Thoracic aorta (tissue), 2 donors: ENCODE results near the gene TCFL5. TPM values are rescaled to one million over a fixed set of nuclear protein-coding genes. Genes with fewer than 3 reads are reported as not detected.

Source experiments
- ATAC-seq: fragments of 150-250 bp; one replicate; pipeline ENCODE4 v1.8.0; 2017; ENCODE audit warnings: low read depth; ENCODE audit not compliant: insufficient number of reproducible peaks, low FRiP score
- DNase-seq: peaks from one replicate; pipeline ENCODE4 v3.0.0-alpha.2; 2020; ENCODE audit warnings: low spot score
- H3K27ac ChIP-seq, 2 donors: fragments of 200-600 bp; sonication (generic); 1 replicate in 1 of 2; 2 replicates in 1 of 2; pipeline ENCODE4 v1.5.1; 2016; ENCODE audit warnings: mild to moderate bottlenecking in 2 of 2, moderate library complexity in 2 of 2
- H3K27me3 ChIP-seq: fragments of 200-600 bp; sonication (generic); replicated peaks from 2 replicates; pipeline ENCODE4 v1.6.0; 2016; ENCODE audit warnings: mild to moderate bottlenecking; ENCODE audit not compliant: insufficient read depth
- H3K36me3 ChIP-seq: fragments of 200-600 bp; sonication (generic); one replicate; pipeline ENCODE4 v1.5.1; 2016
- H3K4me1 ChIP-seq, 2 donors: fragments of 200-600 bp; sonication (generic); 1 replicate in 1 of 2; 2 replicates in 1 of 2; pipeline versions ENCODE4 v1.5.1 to v1.6.0; 2016; ENCODE audit warnings: low read depth in 2 of 2, mild to moderate bottlenecking in 1 of 2; ENCODE audit not compliant: control insufficient read depth in 1 of 2
- H3K4me3 ChIP-seq: fragments of 200-600 bp; sonication (generic); 2 replicates; pipeline ENCODE4 v1.5.1; 2016; ENCODE audit warnings: mild to moderate bottlenecking
- H3K9me3 ChIP-seq: fragments of 200-600 bp; sonication (generic); 2 replicates; pipeline ENCODE4 v1.5.1; 2016
- CTCF ChIP-seq: fragments of 200-600 bp; sonication (generic); IDR thresholded peaks from one replicate; pipeline ENCODE4 v1.5.1; 2019; ENCODE audit warnings: antibody characterized with exemption
- total RNA-seq, 2 donors: library from RNA; depleted of rRNA; stranded (reverse); fragments of >200 nt; gene quantifications; one replicate each; pipeline versions ENCODE4 v1.1.0 to v1.2.3, GENCODE V29; 2016

TCFL5 gene
- total RNA-seq, 2 donors from 2014 or later = 3.8 to 6.2 TPM

- TF ChIP-seq CTCF = no peak
- Histone ChIP-seq H3K27ac (no peak overlapping the region), H3K4me3 (no peak overlapping the region), H3K36me3 (no peaks in the 10 kb centered on the region), H3K27me3 (no peaks in the 10 kb centered on the region), H3K4me1 (peaks cover 3 to 19% of the 10 kb centered on the region in 2 donors), H3K9me3 (no peaks in the 10 kb centered on the region)
- no peak for DNase-seq
- no peak for ATAC-seq
Measured at GRCh38 chr20:62792182-62792939, 69.3 kb downstream of the TCFL5 start.

DNA sequence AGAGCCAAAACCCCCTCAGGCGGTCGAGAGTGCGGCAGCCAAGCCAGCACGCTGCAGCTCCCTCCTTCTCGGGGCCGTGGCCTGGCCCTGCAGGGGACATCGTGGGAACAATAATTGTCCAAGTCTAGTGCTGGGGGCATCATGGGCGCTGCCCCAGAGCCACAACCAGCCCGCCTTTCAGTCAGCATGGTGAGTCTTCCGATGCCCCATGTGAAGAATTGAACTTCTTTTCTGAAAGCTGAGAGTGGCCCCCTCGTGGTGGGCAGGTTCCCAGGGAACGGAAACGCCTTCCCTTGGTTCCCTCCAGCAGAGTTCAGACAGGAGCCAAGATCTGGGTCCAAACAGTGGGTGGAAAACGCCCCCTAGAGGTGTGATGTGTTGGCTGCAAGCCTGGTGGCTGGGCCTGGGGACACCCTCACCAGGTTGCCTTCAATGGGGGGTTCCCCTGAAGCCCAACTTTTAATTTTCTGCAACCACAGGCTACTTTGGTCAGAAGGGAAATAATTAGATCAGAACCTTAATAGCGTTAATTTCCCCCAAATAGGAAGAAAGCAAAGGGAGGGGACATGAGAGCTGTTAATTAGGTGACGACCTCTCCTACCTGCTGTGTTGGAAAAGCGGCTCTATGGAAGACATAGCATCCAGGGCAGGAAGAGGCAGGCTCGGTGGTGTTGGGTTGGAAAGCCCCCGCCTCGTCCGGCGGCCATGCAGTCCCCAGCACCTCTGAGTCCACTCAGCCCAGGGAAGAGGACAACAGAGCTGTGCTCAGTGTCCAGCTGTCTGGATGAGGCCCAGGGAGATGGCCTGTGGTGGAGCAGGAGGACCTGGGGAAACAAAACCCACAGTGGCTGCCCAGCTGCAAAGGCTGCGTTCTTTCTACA, 70.1 kb downstream of the TCFL5 start:
- no peak overlapping the region for H3K27ac ChIP-seq

More for the DNA sequence above, 70.1 kb downstream of the TCFL5 start:
- no peaks in the 10 kb centered on the region for H3K36me3 ChIP-seq
- no peaks in the 10 kb centered on the region for H3K9me3 ChIP-seq
- no peaks in the 10 kb centered on the region for H3K27me3 ChIP-seq
- H3K4me3 ChIP-seq = no peak overlapping the region
- DNase-seq (no peak), ATAC-seq (no peak)
- TF ChIP-seq CTCF = peak; percentile 74
- peaks cover 0 to 14% of the 10 kb centered on the region in 2 donors for H3K4me1 ChIP-seq

Other genes with a start within 250 kb of the TCFL5 start
- 10 to 100 TPM; 22.1 to 26.0 TPM for gene SLCO4A1, start 219.3 kb downstream of the TCFL5 start, total RNA-seq
- not detected for gene NTSR1, start 153.0 kb downstream of the TCFL5 start, total RNA-seq
- gene MRGBP, start 65.3 kb downstream of the TCFL5 start, total RNA-seq = 1 to 10 TPM; 5.7 to 9.1 TPM
- 10 to 100 TPM; 50.6 to 57.4 TPM for gene OGFR, start 57.0 kb downstream of the TCFL5 start, total RNA-seq
- gene COL9A3, start 44.8 kb downstream of the TCFL5 start, total RNA-seq = 1 to 10 TPM in 1 of 2 donors, under 1 TPM in 1; 0.54 to 3.1 TPM
- 10 to 100 TPM; 63.8 to 80.4 TPM for gene DIDO1, start 64.7 kb upstream of the TCFL5 start, total RNA-seq
- gene GID8, start 76.3 kb upstream of the TCFL5 start, total RNA-seq = 10 to 100 TPM; 29.1 to 30.3 TPM
- 10 to 100 TPM; 17.9 to 18.8 TPM for gene SLC17A9, start 90.9 kb upstream of the TCFL5 start, total RNA-seq
- not detected for gene BHLHE23, start 145.1 kb upstream of the TCFL5 start, total RNA-seq